Measurements from ENCODE around the gene USH1G. TPM values are rescaled to one million over a fixed set of nuclear protein-coding genes. Genes with fewer than 3 reads are reported as not detected.

Gene USH1G
- total and polyA plus RNA-seq, 2 of the 13 experiments (the other 11 are each of a cell fraction or from before 2014, with no cell fraction given): 0.04 TPM; not detected in 1

GRCh38 chr17:74893936-74894671 is 29.0 kb downstream of the USH1G start (continued):
- TF ChIP-seq ZNF710 (CRISPR knock-in tag; IDR thresholded peaks at IDR 0.05; ENCODE audit: borderline replicate concordance) (no peak), ZNF281 (CRISPR knock-in tag; IDR thresholded peaks at IDR 0.05; ENCODE audit: borderline replicate concordance) (no peak), NCOR1 (IDR thresholded peaks at IDR 0.05; ENCODE audit: borderline replicate concordance, low read length) (no peak), SPEN (CRISPR knock-in tag; IDR thresholded peaks at IDR 0.05; ENCODE audit: low read depth) (peak; percentile 4; the same call in 1 of the 2 replicates), FOXK1 (CRISPR knock-in tag; IDR thresholded peaks at IDR 0.05; ENCODE audit: borderline replicate concordance, low read depth) (no peak), ZNF512 (CRISPR knock-in tag; IDR thresholded peaks at IDR 0.05) (no peak), CENPBD1 (CRISPR knock-in tag; IDR thresholded peaks at IDR 0.05; ENCODE audit: borderline replicate concordance, low read depth) (no peak), HES4 (CRISPR knock-in tag; IDR thresholded peaks at IDR 0.05; ENCODE audit: borderline replicate concordance) (no peak), YY1 (IDR thresholded peaks at IDR 0.05; ENCODE audit: insufficient read depth, insufficient replicate concordance, low read depth, low read length) (no peak), ZNF513 (CRISPR knock-in tag; conservative IDR thresholded peaks at IDR 0.05) (no peak), FOXM1 (CRISPR knock-in tag; IDR thresholded peaks at IDR 0.05) (no peak), JUN (CRISPR knock-in tag; IDR thresholded peaks at IDR 0.05) (no peak), BATF2 (CRISPR knock-in tag; IDR thresholded peaks at IDR 0.05) (no peak), TEF (CRISPR knock-in tag; IDR thresholded peaks at IDR 0.05) (no peak), SNAI1 (CRISPR knock-in tag; IDR thresholded peaks at IDR 0.05; ENCODE audit: borderline replicate concordance) (no peak), NAIF1 (CRISPR knock-in tag; IDR thresholded peaks at IDR 0.05; ENCODE audit: borderline replicate concordance) (no peak), RAD21 (CRISPR knock-in tag; IDR thresholded peaks at IDR 0.05) (no peak)

Data from HepG2 (cell line).